ENCODE measurements around the gene AMDHD2.

AMDHD2 gene

GRCh38 chr16:2499454-2499853, 20.7 kb upstream of the AMDHD2 start:
- DNase-seq (ENCODE audit: low read depth), result no peak

- DNase-seq (ENCODE audit: low read depth), result no peak
Measured at GRCh38 chr16:2499890-2500429, 20.2 kb upstream of the AMDHD2 start.

GRCh38 chr16:2500430-2500917, 19.7 kb upstream of the AMDHD2 start:
- no peak for DNase-seq (ENCODE audit: low read depth)

- DNase-seq (ENCODE audit: low read depth), result peak; percentile 69
Measured at GRCh38 chr16:2500918-2501750, 19.0 kb upstream of the AMDHD2 start.

- DNase-seq (ENCODE audit: low read depth), result no peak
Measured at GRCh38 chr16:2501946-2502895, 17.9 kb upstream of the AMDHD2 start.

- DNase-seq (ENCODE audit: low read depth), result no peak
Measured at GRCh38 chr16:2505695-2506094, 14.5 kb upstream of the AMDHD2 start.

- no peak for DNase-seq (ENCODE audit: low read depth)
Measured at GRCh38 chr16:2507052-2507659, 13.0 kb upstream of the AMDHD2 start.

GRCh38 chr16:2507665-2508064, 12.5 kb upstream of the AMDHD2 start:
- DNase-seq (ENCODE audit: low read depth), result no peak

GRCh38 chr16:2508722-2509400, 11.3 kb upstream of the AMDHD2 start:
- no peak for DNase-seq (ENCODE audit: low read depth)

- DNase-seq (ENCODE audit: low read depth), result no peak
Measured at GRCh38 chr16:2511128-2511800, 8.9 kb upstream of the AMDHD2 start.

GRCh38 chr16:2511996-2512734, 8.0 kb upstream of the AMDHD2 start:
- DNase-seq (ENCODE audit: low read depth), result no peak

GRCh38 chr16:2512735-2513404, 7.3 kb upstream of the AMDHD2 start:
- no peak for DNase-seq (ENCODE audit: low read depth)

GRCh38 chr16:2513405-2514332, 6.5 kb upstream of the AMDHD2 start, which contains the start of gene ATP6V0C:
Gene ATP6V0C, plus strand, starts transcription at chr16:2513952. Its CDS starts 152 bp downstream, at chr16:2514104.
- peak; percentile 81 for DNase-seq (ENCODE audit: low read depth)

GRCh38 chr16:2514333-2515179, 5.6 kb upstream of the AMDHD2 start:
- no peak for DNase-seq (ENCODE audit: low read depth)

GRCh38 chr16:2515180-2515851, 4.9 kb upstream of the AMDHD2 start:
- no peak for DNase-seq (ENCODE audit: low read depth)

GRCh38 chr16:2516391-2517240, 3.6 kb upstream of the AMDHD2 start:
- DNase-seq (ENCODE audit: low read depth), result no peak

Data from stimulated activated CD8-positive, alpha-beta memory T cell treated with anti-CD3 and anti-CD28 coated beads, Interleukin-7, amount 100 ng/mL, for 24 hours (primary cell).